B cell (primary cell): ENCODE data around the gene SYCP2. TPM values are rescaled to one million over a fixed set of nuclear protein-coding genes. Genes with fewer than 3 reads are reported as not detected.

ENCODE experiments used
- ATAC-seq: fragments of 200-7000 bp; cut with Tn5 transposase; one replicate; pipeline ENCODE4 v1.10.0; 2021; ENCODE audit warnings: low read depth, mild to moderate bottlenecking, moderate number of reproducible peaks, moderate library complexity
- CTCF ChIA-PET: fragments of 350-600 bp; sonication (Branson Sonifier 250); formaldehyde crosslinking; loops from one replicate; lab custom pipeline; 2021; ENCODE audit warnings: antibody characterized with exemption, inconsistent platforms; lab: Charles Lee
- POLR2A ChIA-PET: fragments of 350-600 bp; sonication (Branson Sonifier 250); formaldehyde crosslinking; loops from one replicate; lab custom pipeline; 2021; ENCODE audit warnings: antibody characterized with exemption; lab: Charles Lee
- DNase-seq: peaks from one replicate; pipeline ENCODE4 v3.0.0; 2013
- H2AFZ ChIP-seq: 2 replicates; pipeline ENCODE4 v1.6.1; 2012; ENCODE audit warnings: mild to moderate bottlenecking, low read depth, low read length; ENCODE audit not compliant: insufficient read depth, poor library complexity, severe bottlenecking
- H3K27ac ChIP-seq, 2 donors: 1 replicate in 1 of 2; 2 replicates in 1 of 2; pipeline ENCODE4 v1.5.1; 2012 to 2013; ENCODE audit warnings: low read length in 2 of 2, mild to moderate bottlenecking in 2 of 2, moderate library complexity in 1 of 2
- H3K27me3 ChIP-seq, 4 experiments: fragments of 200-600 bp in 1 of 4; sonication (generic) in 1 of 4; replicated peaks in 1 of 4; 1 replicate in 2 of 4; 2 replicates in 2 of 4; pipeline versions ENCODE4 v1.6.1 to v1.7.0; 2013 to 2016; ENCODE audit warnings: low read length in 3 of 4, mild to moderate bottlenecking in 2 of 4, mixed read lengths in 1 of 4, moderate library complexity in 1 of 4; ENCODE audit not compliant: insufficient read depth in 4 of 4, control insufficient read depth in 3 of 4; ENCODE audit errors: control extremely low read depth in 1 of 4
- H3K36me3 ChIP-seq, 2 experiments: replicated peaks in 1 of 2; 1 replicate in 1 of 2; 2 replicates in 1 of 2; pipeline versions ENCODE4 v1.6.1 to v1.7.1; 2013; ENCODE audit warnings: low read length in 1 of 2; ENCODE audit not compliant: insufficient read depth in 2 of 2, control insufficient read depth in 1 of 2; ENCODE audit errors: control extremely low read depth in 1 of 2, extremely low read depth in 1 of 2
- H3K4me1 ChIP-seq, 2 donors: fragments of 200-600 bp in 1 of 2; sonication (generic) in 1 of 2; 1 replicate in 1 of 2; 2 replicates in 1 of 2; pipeline versions ENCODE4 v1.5.1 to v1.6.1; 2013 to 2017; ENCODE audit warnings: low read length in 2 of 2; ENCODE audit not compliant: control insufficient read depth in 2 of 2, insufficient read depth in 2 of 2
- H3K4me2 ChIP-seq: replicated peaks from 2 replicates; pipeline ENCODE3; 2012; ENCODE audit warnings: mild to moderate bottlenecking, low read depth, low read length; ENCODE audit not compliant: poor library complexity, severe bottlenecking
- H3K4me3 ChIP-seq, 5 experiments: fragments of 200-600 bp in 1 of 5; sonication (generic) in 1 of 5; 1 replicate in 3 of 5; 2 replicates in 2 of 5; pipeline versions ENCODE4 v1.5.1 to v1.7.0; 2011 to 2016; ENCODE audit warnings: low read length in 4 of 5, mild to moderate bottlenecking in 4 of 5, low read depth in 2 of 5, control low read depth in 1 of 5, moderate library complexity in 1 of 5; ENCODE audit not compliant: insufficient read depth in 1 of 5; ENCODE audit errors: control extremely low read depth in 1 of 5, extremely low read depth in 1 of 5
- H3K79me2 ChIP-seq: fragments of 200-600 bp; sonication (generic); one replicate; pipeline ENCODE4 v1.6.0; 2016; ENCODE audit warnings: low read length; ENCODE audit not compliant: control insufficient read depth, insufficient read depth
- H3K9ac ChIP-seq: fragments of 200-600 bp; sonication (generic); 2 replicates; pipeline ENCODE4 v1.6.1; 2017; ENCODE audit warnings: mild to moderate bottlenecking, low read length, moderate library complexity
- H3K9me3 ChIP-seq, 3 donors: one replicate each; pipeline versions ENCODE4 v1.6.1 to v1.7.1; 2013; ENCODE audit warnings: low read length in 2 of 3; ENCODE audit not compliant: control insufficient read depth in 2 of 3, insufficient read depth in 1 of 3; ENCODE audit errors: control extremely low read depth in 1 of 3
- H4K20me1 ChIP-seq: 2 replicates; pipeline ENCODE4 v1.6.0; 2012; ENCODE audit warnings: mild to moderate bottlenecking, low read length; ENCODE audit not compliant: insufficient read depth, control insufficient read depth, poor library complexity, severe bottlenecking
- H3K27ac Mint-ChIP-seq: one replicate; pipeline ENCODE4 v1.8.0; 2021; ENCODE audit warnings: mixed read lengths
- H3K27me3 Mint-ChIP-seq: one replicate; pipeline ENCODE4 v1.8.0; 2021; ENCODE audit warnings: mixed read lengths
- H3K4me1 Mint-ChIP-seq: one replicate; pipeline ENCODE4 v1.8.0; 2021; ENCODE audit warnings: mixed read lengths
- H3K4me3 Mint-ChIP-seq: one replicate; pipeline ENCODE4 v1.8.0; 2021; ENCODE audit warnings: mixed read lengths
- H3K9me3 Mint-ChIP-seq: one replicate; pipeline ENCODE4 v1.8.0; 2022; ENCODE audit warnings: mixed read lengths; ENCODE audit not compliant: insufficient read depth
- CTCF ChIP-seq: fragments of 200-600 bp; IDR thresholded peaks from one replicate; pipeline ENCODE4 v1.8.0; 2022; ENCODE audit warnings: antibody characterized with exemption, mild to moderate bottlenecking
- EZH2 ChIP-seq: IDR thresholded peaks from 2 replicates; pipeline ENCODE4 v1.6.1; 2012; ENCODE audit warnings: borderline replicate concordance, low read depth, mild to moderate bottlenecking, moderate library complexity, low read length; ENCODE audit not compliant: insufficient read depth, poor library complexity, severe bottlenecking
- WGBS: methylation state at CpG from one replicate; pipeline ENCODE4 v1.1.5; 2013; ENCODE audit warnings: missing lambda C conversion rate; ENCODE audit not compliant: insufficient coverage; 5-methylcytosine and 5-hydroxymethylcytosine counted together
- intact Hi-C: fragments of 100-400 bp; cut with micrococcal nuclease; formaldehyde crosslinking; loops from one replicate; pipeline ENCODE4 v1.10.0; 2022
- polyA plus RNA-seq: library from polyadenylated mRNA; depleted of rRNA; stranded (reverse); fragments of >200 nt; gene quantifications from 2 replicates; pipeline ENCODE4 v1.2.3, GENCODE V29; 2012
- total RNA-seq, 2 donors: library from RNA; stranded (reverse); fragments of 120-200 nt in 1 of 2; gene quantifications; 1 replicate in 1 of 2; 2 replicates in 1 of 2; pipeline versions ENCODE4 v1.2.3 to v1.2.4, GENCODE V29; 2013 to 2022

The SYCP2 gene
- total and polyA plus RNA-seq, 2 donors (not counting 1 experiment from before 2014, with no cell fraction given), result 0.98 to 4.5 TPM

DNA sequence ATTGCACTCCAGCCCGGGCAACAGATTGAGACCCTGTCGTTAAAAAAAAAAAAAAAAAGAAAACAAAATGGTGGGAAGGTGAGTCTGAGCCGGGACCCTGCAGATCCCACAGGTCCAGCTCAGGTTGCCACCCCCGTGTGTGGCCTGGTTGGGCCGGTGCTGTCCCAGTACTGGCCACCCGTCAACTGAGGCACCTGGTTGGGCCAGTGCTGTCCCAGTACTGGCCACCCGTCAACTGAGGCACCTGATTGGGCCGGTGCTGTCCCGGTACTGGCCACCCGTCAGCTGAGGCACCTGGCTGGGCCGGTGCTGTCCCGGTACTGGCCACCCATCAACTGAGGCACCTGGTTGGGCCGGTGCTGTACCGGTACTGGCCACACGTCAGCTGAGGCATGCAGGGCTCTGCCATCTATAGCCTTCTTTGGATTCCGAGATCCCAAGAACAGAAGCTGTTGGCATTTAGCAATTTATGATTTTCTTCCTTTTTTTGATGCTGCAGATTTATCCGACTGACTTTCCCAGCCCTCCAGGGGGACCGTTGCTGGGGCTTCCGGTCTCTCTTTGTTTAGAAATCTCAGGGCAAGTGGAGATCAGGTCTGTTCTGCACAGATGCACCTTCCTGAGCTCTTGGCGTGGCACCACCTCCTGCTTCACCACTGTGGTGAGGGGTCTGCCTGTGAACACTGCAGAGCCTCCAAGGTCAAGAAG is 113.8 kb downstream of the SYCP2 start:
- H3K27me3 Mint-ChIP-seq, result peaks cover 2% of the 10 kb centered on the region
- intact Hi-C loops, result no loop called here
- H3K27ac Mint-ChIP-seq, result no peak overlapping the region
- Histone ChIP-seq H3K4me3 (no peak overlapping the region), H4K20me1 (no peaks in the 10 kb centered on the region), H3K27me3 (peaks cover 0 to 2% (median 0%) of the 10 kb centered on the region in 4 experiments), H3K4me1 (no peaks in the 10 kb centered on the region), H3K27ac (no peak overlapping the region), H2AFZ (no peak overlapping the region), H3K4me2 (no peak overlapping the region), H3K9ac (no peak overlapping the region), H3K36me3 (no peaks in the 10 kb centered on the region), H3K9me3 (no peaks in the 10 kb centered on the region), H3K79me2 (no peaks in the 10 kb centered on the region)
- POLR2A ChIA-PET, result no interaction called here
- no peaks in the 10 kb centered on the region for H3K4me1 Mint-ChIP-seq
- DNase-seq (no peak), ATAC-seq (no peak)
- H3K4me3 Mint-ChIP-seq, result no peak overlapping the region
- CTCF ChIA-PET, result no interaction called here
- WGBS, result 94% methylated on average over 20 of the region's 20 CpGs
- TF ChIP-seq EZH2 (no peak), CTCF (no peak)
- no peaks in the 10 kb centered on the region for H3K9me3 Mint-ChIP-seq

DNA sequence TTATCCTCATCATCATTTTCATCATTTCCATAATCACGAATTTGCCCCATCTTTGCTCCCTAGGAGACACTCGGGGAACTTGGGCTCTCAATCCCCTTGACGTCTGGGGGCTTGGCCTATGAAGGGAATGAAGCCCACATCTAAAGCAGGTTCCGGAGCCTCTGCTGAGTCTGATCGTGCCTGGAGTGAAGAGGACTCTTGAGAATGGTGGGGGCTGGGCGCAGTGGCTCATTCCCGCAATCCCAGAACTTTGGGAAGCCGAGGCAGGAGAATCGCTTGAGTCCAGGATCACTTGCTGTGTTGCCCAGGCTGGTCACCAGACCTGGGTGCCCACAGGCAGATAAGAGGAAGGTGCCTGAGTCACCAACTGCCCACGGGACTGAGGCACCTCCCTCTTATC is 114.5 kb downstream of the SYCP2 start:
- H3K27ac Mint-ChIP-seq, result no peak overlapping the region
- no peak overlapping the region for H3K9ac ChIP-seq
- ChIA-PET CTCF (no interaction called here), POLR2A (no interaction called here)
- H3K27ac ChIP-seq, result no peak overlapping the region
- WGBS, result 82% methylated on average over 9 of the region's 10 CpGs
- no peaks in the 10 kb centered on the region for H4K20me1 ChIP-seq
- no peak overlapping the region for H3K4me3 ChIP-seq
- no peak overlapping the region for H3K4me3 Mint-ChIP-seq
- no peak for DNase-seq
- no peaks in the 10 kb centered on the region for H3K9me3 ChIP-seq
- H2AFZ ChIP-seq, result no peak overlapping the region
- peaks cover 2% of the 10 kb centered on the region for H3K27me3 Mint-ChIP-seq
- intact Hi-C loops, result no loop called here
- TF ChIP-seq EZH2 (no peak), CTCF (no peak)
- H3K9me3 Mint-ChIP-seq, result no peaks in the 10 kb centered on the region
- H3K36me3 ChIP-seq, result no peaks in the 10 kb centered on the region
- H3K27me3 ChIP-seq, result peaks cover 0 to 2% (median 0%) of the 10 kb centered on the region in 4 experiments
- no peaks in the 10 kb centered on the region for H3K79me2 ChIP-seq
- no peak for ATAC-seq
- no peaks in the 10 kb centered on the region for H3K4me1 Mint-ChIP-seq
- no peaks in the 10 kb centered on the region for H3K4me1 ChIP-seq
- no peak overlapping the region for H3K4me2 ChIP-seq
